EH (cell line): Measurements from ENCODE around the gene MEIS2.

Experiments used
- DNase-seq: peaks from one replicate; pipeline ENCODE4 v3.0.0-alpha.2; 2015; ENCODE audit warnings: low read depth

Gene MEIS2

DNA sequence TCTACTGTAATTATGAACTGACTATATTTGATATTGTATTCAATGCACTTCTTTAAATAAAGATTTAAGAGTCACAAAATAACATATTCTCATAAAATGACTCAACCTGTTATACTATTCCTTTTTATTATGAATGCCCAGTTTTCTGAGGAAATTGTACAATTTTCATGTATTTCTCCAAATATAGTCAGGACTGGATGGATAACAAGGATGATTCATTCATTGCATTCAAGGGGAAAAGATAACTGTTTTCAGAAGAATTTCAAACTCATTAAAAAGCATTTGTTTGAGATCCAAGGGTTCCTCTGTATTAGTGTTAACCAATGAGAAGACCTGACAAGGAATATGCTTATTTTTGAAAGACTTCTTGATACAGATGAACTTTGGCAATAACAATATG is 163.7 kb downstream of the MEIS2 start:
- peak; percentile 79 for DNase-seq

DNA sequence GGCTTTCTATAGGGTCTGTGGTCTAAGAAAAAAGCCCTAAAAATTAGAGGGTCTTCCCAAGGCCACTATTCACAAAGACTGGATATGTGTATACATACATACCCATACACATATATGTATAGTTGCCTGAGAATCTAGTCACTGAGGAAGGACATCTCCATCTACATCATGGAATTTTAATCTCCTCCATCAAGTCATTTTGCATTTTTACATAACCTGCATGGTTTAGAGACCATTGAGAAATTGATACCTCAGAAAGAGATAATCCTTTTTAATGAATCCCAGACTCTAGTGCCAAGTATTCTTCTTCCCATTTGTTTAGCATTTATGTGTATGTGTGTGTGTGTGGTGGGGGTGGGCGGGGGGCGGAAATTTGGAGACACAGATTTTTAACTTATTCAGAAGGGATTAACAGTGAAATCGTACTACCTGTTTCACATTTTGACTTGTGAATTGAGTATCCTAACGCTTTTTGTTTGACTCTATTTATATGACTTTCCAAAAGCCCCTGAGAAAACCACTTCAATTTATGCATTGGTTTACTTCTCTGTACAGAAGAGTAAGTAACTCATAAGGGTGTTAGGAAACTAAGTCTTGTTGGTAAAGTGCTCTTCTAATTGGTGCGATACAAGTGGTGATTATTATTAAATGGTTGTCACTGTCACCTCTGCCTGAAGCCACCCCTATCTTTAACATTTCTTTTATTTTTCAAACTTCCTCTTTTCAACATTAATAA is 166.9 kb downstream of the MEIS2 start:
- DNase-seq: no peak

DNA sequence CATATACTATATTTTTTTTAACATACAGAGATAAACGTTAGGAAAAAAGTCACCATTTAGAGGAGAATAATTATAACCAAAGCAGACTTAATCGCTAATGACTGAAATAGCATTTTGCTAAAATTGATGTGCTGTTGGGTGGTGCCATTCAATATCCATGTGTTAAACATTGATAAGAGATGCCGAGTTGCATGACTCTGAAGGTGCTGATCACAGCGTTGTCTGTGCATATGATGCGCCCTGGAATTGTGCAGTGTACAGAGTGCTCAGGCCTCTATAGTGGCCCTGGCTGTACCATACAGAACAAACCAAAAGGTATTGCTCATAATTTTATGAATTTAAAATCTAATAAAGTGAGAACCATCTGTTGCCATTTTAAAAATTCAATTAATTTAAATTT is 168.3 kb downstream of the MEIS2 start:
- no peak for DNase-seq

DNA sequence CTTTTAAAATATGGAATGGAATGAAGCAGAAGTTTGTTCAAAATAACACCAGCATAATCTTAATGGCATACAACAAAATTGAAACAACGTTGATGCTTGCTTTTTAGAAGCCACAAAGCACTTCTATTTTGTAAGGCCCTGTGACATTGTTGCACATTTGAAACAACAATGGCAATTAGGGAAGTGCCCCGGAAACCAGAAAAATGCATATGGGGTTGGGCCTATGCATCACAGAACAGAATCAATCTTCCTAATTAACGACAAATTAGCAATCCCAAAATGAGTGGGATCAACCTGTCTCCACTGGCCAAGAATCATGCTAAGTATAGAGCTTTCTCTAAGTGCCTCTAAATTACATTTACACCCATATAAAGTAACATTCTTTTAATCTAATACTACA is 168.9 kb downstream of the MEIS2 start:
- no peak for DNase-seq

DNA sequence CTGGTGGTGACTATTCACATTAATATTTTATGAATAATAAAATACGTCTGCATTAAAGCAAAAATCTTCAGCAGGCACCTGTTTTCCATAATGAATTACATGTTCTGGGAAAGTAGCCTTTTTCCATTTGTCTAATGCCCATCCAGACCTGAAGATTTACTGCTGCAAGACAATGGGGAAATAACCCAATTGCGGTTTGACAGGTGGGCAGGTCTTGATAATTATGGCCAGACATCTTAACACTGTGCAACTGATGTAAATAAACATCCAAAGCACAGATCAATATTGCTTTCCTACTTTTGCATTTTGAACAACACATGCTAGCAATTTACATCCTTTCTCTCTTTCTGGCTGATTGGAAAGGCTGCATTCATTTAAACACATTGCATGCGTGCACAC is 173.9 kb downstream of the MEIS2 start:
- DNase-seq: no peak

DNA sequence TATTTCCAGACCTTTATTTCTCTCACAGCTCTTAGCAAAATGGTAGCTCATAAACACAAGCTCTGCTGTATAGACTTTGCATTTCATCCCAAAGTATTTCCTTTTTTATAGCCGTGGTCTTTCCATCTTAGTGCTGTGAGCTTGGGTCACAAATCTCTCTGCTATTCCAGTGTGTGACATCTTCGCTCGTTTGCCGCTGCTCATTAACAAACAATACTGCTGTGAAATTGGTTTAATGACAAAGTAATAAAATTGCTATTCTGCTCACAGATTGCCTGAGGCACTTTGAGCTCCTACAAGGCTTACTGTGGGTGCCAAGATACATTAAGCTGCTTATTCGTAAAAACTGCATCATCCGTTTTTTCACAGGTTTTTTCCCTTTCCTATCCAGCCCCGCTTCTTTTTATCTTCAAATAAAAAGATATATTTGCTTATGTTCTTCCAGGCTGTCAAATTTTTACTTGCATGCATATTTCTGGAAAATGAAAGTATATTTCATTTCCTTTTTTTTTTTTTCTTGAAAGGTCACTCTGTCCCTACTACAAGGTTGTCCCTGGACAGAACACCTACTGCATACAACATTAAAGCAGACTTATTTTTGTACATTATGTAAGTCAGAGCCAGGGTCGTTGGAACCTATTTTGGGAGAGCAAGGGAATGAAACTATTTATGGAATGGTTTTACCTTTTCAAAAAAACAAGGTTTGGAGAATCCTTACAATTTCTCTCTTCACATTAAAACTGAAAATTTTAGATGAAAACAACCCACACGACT is 174.5 kb downstream of the MEIS2 start:
- DNase-seq: peak; percentile 30

DNA sequence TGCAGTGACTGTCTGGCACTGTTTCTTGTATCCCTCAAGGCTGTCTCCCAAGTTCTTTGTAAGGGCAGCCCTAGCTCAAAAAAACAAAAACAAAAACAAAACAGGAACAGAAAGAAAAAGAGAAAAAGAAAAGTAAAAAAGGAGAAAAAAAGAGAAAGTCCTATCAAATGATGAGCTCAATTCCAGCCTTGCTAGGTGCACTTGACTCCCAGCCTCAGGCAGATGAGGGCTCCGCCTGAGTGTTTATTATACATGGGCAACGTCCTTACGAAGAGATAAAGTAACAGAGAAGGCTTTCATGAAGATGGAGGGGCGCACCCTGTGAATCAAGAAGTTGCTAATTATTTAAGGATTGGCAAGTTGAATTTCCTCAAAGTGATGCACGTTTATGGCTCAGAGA is 175.3 kb downstream of the MEIS2 start:
- DNase-seq: no peak

DNA sequence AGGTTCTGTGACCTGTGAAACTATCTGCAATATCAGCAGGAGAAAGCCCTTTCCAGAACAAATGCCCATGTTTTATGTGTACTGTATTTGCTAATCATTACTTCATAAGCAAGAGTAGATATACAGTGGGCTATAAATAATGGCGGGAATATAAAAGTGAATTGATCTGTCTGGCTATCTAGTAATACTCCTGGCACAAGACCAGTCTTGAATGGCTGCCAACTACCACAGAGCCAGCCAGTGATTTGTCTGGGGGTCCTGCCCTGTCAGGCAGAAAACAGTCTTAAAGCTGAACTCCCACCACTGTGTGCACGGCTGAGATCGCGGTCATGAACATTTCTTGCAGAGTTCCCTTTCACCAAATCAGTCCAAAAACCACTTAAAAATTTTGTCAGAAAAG is 176.3 kb downstream of the MEIS2 start:
- DNase-seq: no peak

DNA sequence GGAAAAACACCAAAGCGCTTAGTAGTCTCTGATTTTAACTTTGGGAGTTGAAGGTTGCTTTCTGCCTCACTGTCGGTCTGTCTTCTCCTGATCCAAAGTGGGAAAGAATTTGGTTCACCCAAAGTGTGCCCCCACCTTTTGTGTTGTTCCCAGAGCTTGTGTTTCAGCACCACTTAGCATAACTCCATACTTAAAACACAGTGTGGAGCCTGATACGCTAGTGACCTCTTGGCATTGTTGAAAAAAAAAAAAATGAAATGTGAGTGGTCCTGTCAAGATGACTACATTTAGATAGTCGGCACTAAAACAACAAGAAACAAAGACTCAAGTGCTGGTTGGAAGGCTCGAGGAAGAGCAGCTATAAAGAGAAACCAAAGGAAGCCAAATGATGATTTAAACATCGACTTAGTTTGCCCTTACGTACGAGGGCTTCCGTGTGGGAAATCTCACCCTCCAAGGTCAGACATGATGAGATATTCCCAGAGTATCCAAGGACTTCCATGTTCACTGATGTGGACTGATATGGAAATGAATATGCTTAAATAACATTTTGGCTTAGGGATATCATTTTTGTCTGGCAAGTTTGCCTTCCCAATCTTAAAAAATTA is 178.8 kb downstream of the MEIS2 start:
- DNase-seq: no peak

DNA sequence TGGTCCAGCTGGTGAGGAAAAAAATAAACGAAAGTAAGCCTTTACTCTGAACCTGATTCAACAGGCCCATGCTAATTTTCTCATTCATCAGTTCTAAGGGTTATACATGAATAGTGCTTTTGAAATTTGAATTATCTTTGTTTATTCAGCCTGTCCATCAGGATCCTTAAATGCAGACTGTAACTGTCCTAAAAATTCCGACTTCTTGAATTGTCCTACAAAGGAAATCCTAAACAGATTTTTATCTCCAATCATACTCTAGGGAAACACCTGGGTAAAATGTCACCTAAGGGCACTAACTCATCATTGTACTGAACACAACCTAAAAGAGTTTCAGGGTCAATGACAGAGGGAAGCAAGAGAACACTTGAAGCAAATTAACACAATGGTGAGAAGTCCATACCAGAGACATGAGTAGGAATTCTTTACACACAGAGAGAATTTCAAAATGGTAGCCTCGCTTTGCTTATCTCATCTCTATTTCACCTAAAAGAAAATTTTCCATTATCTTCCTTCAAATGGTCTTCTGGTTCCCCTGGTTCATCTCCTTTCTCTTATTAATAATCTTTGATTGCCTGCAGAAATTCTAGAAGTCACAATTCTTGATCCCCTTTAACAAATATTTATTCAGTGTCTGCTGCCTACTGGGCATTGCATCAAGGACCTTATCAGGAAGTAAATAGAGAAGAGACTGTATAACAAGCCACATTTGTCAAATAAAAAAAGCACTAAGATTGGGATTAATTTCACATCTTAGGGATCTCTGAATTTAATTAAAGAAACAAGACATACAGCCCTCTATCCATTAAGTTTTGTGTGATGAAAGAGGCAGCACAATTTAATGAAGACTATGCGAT is 182.7 kb downstream of the MEIS2 start:
- DNase-seq: no peak

DNA sequence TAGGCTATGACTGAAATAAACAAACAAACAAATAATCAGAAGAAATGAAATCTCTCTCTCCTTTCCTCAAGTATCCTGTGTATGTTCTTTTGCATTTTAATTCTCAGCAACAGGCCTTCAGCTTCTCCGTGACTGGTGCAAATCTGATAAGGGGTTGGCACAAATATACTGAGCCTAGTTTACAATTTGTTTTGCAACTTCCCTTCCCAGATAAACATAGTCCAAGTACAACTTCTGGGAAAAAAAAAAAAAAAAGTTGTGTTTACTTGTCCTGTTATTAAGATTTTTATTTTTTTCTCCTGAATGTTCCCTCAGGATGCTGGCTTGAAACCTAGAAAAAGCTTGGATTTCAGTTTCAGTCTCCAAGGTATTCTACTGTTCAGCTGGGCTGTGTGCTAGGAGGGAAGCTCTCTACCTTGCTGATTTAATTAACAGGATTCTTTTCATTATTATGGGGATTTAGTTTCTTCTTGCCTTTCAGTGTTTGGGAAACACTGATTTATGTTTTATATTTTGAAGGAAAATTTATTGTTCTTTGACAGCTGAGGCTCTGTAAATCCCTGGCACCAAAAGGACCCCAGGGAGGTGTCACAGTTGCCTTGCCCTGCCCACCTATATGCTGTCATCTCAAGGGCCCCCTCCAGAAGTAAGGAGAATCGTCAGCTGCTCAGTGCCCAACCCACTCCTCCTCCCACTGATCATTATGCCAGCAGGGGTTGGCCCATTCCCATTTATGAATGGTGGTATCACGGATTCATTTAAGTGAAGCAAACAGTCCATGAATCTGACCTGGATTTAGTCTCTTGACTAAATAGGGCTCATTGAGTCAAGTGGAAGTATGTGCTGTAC is 185.2 kb downstream of the MEIS2 start:
- no peak for DNase-seq

DNA sequence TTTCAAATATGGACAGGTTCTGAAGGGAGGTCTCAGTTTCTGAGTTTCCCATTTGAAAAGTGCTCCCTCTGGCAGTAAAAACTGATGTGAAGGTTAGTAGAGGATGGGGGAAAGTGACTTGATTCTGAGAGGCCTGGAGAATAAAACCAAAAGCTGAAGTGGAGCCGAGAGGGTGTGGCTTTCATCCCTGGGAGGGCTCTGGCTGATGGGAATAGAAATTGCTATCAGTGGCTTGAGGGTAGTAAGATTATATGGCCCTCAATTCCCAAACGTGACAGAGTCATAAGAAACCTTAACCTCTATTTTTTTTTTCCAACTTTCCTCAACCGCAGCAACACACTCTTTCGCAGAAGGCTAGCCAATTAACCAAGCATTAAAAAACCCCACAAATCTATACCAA is 185.9 kb downstream of the MEIS2 start:
- DNase-seq: no peak

DNA sequence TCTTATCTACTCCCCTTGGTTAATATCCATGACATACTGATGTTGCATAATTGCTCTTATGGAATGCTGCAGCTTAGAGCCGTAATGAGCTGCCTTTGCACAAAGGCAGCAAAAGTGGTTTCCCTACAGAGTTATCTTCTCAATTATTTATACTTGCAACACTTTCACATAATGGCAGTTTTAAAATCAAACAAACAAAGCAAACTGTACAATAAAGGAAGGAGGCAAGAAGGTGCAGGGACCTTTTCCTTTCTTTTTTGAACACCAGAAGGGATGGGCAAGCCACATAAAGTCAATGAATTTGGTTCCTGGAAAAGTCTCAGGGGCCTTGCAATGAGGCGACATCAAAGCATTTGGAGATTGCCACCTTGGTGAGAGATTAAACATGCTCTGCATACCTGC is 188.0 kb downstream of the MEIS2 start:
- peak; percentile 52 for DNase-seq

DNA sequence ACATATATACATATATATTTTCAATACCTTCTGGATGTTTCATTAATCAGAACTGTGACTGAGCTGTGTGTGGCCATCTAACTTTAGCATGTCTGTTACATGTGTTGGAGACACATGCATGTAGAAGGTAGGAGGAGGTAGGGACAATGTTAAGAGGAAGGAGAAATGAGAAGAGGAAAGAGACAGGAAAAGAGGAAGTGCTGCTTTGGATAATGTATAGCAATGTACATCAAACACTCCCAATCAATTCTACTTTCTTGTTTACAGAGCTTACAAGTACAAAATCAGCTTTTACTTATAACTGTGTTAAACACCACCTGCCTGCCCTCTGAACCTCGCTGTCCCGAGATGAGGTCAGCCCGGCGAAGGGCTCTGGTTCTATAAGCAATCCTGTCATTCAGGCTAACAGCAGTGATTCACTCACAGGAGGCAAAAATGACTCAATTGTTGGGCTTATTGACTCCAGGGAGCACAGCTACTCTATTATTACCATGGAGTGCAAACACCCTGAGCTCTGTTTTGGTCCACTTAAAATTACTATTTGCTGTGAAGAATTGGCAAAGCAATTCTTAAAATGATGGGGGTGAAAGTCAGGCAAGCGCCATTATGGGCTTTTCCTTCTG is 188.9 kb downstream of the MEIS2 start:
- DNase-seq: peak; percentile 32

DNA sequence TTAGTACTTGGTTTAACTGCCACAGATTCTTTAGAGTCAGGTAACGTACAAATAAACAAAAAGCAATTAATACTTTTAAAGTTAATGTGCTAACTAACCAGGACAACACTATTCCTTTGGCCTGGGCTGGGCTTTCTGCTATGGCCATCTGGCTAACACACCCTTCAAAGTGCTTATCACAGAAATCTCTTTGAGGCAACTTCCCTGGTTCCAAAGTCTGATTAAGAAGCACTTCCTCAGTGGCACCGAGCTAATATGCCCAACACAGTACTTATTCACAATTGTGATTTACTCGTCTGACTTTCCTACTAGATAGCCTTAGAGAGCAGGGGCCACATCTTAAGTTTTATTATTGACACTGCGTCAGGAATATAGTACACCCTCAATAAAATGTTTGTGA is 191.4 kb downstream of the MEIS2 start:
- no peak for DNase-seq

DNA sequence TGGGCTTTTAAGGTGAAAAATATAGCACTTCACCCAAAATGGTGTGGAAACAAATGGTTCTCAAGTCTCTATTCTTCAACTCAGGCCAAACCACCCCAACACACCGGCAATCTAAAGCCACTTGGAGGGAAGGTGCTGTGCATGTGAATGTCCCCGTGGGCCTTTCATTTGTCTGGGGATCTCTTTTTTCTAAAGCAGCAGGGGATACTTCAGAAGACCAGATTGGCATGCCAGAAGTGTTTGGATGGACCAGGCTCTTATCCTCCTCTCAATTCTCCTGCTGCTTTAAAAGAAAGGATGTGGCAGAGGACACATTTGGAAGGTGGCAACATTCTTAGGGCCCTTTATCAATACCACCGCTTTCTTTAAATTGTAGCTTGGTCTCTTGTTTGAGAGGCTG is 193.1 kb downstream of the MEIS2 start:
- no peak for DNase-seq

DNA sequence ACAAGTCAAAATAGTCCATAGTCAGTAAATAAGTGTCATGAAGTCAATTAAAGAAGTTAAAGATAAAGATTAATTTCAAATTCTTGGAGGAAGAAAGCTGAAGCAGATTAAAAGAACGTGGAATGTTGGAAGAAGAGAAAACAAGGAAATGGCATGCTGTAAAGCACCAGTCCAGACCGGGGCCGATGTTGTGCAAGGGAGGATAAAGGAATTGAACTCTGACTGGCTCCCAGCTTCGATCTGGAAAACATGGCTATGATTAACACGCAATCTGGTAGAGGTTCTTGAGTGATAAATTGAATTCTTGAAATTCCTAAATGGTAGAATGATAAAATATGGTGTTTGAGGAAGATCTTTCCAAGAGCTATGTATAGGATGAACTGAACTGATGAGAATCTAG is 194.4 kb downstream of the MEIS2 start:
- peak; percentile 58 for DNase-seq

DNA sequence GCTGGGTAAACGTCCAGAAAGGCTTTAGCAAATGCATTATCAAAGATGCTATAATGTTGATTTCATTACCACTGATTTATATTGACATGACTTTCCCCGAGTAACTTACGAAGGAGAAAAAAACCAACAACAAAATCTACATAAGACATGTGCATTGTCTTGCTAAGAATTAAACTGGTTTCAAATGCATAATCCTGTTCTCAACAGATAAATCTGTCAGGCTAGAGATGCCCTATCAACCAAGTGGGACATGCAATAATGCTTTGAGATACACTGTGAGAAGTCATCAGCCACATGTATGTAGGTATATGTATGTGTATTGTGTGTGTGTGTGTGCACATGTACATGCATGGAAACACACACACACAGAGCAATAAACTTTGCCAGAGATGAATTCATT is 195.6 kb downstream of the MEIS2 start:
- DNase-seq: no peak

DNA sequence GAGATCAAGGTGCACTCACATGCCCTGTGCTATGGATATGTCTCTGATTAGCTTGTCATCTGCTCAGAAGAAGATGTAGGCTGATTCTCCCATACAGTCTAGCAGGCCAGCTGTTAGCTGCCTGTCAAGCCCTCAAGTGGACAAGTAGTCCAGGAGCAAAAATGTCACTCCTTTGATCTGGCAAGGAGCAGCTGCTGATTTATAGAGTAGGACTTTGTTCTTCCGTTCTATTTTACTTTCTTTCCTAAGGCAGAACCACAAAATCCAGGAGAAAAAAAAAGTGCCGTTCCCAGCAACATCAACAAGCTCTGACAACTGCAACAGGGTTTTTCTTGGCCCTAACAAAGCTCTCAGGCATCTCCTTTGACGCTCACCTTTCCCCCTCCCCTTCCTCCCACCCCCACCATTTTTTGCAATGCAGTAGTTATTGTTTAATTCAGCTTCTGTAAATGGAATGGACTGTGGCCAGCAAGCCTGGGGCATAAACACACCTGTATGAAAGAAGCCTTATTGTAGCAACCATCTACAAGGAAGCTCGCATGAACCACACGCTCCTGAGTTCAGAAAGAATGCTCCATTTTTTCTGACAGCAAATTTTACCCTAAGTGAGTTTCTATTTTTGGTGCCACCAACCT is 196.3 kb downstream of the MEIS2 start:
- no peak for DNase-seq

DNA sequence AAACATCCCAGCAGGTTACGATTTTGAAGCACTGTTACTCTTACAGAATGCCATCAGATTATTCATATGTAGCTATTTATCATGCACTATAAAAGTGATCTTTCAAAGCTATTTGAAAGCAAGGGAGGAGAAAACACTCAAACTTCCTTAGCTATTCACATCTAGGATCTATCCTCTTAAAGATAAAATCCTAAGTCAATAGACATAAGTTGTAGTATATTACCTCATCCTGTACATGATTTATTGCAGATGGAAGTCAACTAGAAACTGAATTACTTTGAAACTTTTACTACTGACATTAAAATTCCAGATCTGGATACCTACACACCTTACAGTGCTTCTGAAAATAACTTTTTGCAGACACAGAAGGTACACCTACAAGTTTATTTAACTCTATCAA is 197.2 kb downstream of the MEIS2 start:
- DNase-seq: no peak

DNA sequence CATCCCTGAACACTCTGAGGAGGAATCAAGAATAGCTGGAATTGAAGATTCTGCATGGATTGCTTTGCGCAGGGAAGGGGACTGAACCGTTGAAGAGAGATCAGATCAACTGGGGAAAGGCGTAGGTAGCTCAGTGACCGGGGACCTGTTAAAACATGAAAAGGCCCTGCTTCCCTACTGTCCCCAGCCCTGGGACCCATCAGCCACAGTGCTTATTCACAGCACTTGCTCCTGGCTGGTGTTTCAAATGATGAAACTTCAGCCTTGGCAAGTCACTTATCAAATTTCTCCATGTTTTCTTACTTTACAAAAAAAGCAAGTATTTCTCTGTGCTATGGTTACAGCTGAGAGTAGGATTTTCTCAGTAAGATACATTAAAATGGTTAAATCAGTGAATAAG is 199.3 kb downstream of the MEIS2 start:
- no peak for DNase-seq
